ENCODE measurements around the gene KCTD16. TPM values are rescaled to one million over a fixed set of nuclear protein-coding genes. Genes with fewer than 3 reads are reported as not detected.
A peak's percentile ranks its signal among the peaks of the same experiment; 100 is the strongest.

The KCTD16 gene
- total RNA-seq, 1 experiment from 2014 or later = 0.37 TPM

- DNase-seq (ENCODE audit: low spot score) = no peak
These were observed 289.9 kb downstream of the KCTD16 start for GRCh38 chr5:144460600-144460999.

- no peak for DNase-seq (ENCODE audit: low spot score)
These were observed 291.9 kb downstream of the KCTD16 start for GRCh38 chr5:144462577-144462976.

- no peak for DNase-seq (ENCODE audit: low spot score)
These were observed 293.0 kb downstream of the KCTD16 start for GRCh38 chr5:144463481-144464223.

GRCh38 chr5:144464306-144464705 is 293.6 kb downstream of the KCTD16 start:
- no peak for DNase-seq (ENCODE audit: low spot score)

- DNase-seq (ENCODE audit: low spot score) = no peak
These were observed 294.8 kb downstream of the KCTD16 start for GRCh38 chr5:144465441-144465840.

- DNase-seq (ENCODE audit: low spot score) = peak; percentile 62
These were observed 297.1 kb downstream of the KCTD16 start for GRCh38 chr5:144467792-144468191.

- DNase-seq (ENCODE audit: low spot score) = no peak
These were observed 297.9 kb downstream of the KCTD16 start for GRCh38 chr5:144468571-144468970.

GRCh38 chr5:144469106-144469505 is 298.4 kb downstream of the KCTD16 start:
- no peak for DNase-seq (ENCODE audit: low spot score)

GRCh38 chr5:144472221-144472620 is 301.5 kb downstream of the KCTD16 start:
- no peak for DNase-seq (ENCODE audit: low spot score)

GRCh38 chr5:144473650-144474049 is 303.0 kb downstream of the KCTD16 start:
- no peak for DNase-seq (ENCODE audit: low spot score)

GRCh38 chr5:144478565-144478964 is 307.9 kb downstream of the KCTD16 start:
- DNase-seq (ENCODE audit: low spot score) = no peak

- DNase-seq (ENCODE audit: low spot score) = no peak
These were observed 311.2 kb downstream of the KCTD16 start for GRCh38 chr5:144481861-144482260.

- peak; percentile 10 for DNase-seq (ENCODE audit: low spot score)
These were observed 313.6 kb downstream of the KCTD16 start for GRCh38 chr5:144484124-144484897.

- no peak for DNase-seq (ENCODE audit: low spot score)
These were observed 314.9 kb downstream of the KCTD16 start for GRCh38 chr5:144485540-144485939.

- no peak for DNase-seq (ENCODE audit: low spot score)
These were observed 316.5 kb downstream of the KCTD16 start for GRCh38 chr5:144487207-144487606.

- DNase-seq (ENCODE audit: low spot score) = no peak
These were observed 317.1 kb downstream of the KCTD16 start for GRCh38 chr5:144487761-144488160.

GRCh38 chr5:144503123-144503522 is 332.4 kb downstream of the KCTD16 start:
- DNase-seq (ENCODE audit: low spot score) = no peak

- DNase-seq (ENCODE audit: low spot score) = peak; percentile 10
These were observed 334.4 kb downstream of the KCTD16 start for GRCh38 chr5:144504929-144505577.

- no peak for DNase-seq (ENCODE audit: low spot score)
These were observed 340.3 kb downstream of the KCTD16 start for GRCh38 chr5:144510845-144511579.

- no peak for DNase-seq (ENCODE audit: low spot score)
These were observed 341.0 kb downstream of the KCTD16 start for GRCh38 chr5:144511580-144512072.

GRCh38 chr5:144522698-144523097 is 352.0 kb downstream of the KCTD16 start:
- DNase-seq (ENCODE audit: low spot score) = no peak

- DNase-seq (ENCODE audit: low spot score) = no peak
These were observed 354.3 kb downstream of the KCTD16 start for GRCh38 chr5:144525000-144525399.

Data from H4 (cell line).